AG09319 (cell line): Measurements from ENCODE around the gene NANS.
A peak's percentile ranks its signal among the peaks of the same experiment; 100 is the strongest.
"Not testable (repeated sequence)": the region's sequence is repeated elsewhere in the genome, so short reads cannot be mapped to it uniquely, and the experiment has no call there.

Experiments used
- DNase-seq: peaks from one replicate; pipeline ENCODE4 v3.0.0-alpha.2; 2010; ENCODE audit warnings: low read depth; ENCODE audit errors: extremely low read depth
- TF ChIP-seq, protein P1 (sequence below): IDR thresholded peaks from 2 replicates; pipeline ENCODE4 v1.5.1; 2011; ENCODE audit warnings: low read depth, mild to moderate bottlenecking, inconsistent platforms, low read length, moderate library complexity

Gene NANS

DNA sequence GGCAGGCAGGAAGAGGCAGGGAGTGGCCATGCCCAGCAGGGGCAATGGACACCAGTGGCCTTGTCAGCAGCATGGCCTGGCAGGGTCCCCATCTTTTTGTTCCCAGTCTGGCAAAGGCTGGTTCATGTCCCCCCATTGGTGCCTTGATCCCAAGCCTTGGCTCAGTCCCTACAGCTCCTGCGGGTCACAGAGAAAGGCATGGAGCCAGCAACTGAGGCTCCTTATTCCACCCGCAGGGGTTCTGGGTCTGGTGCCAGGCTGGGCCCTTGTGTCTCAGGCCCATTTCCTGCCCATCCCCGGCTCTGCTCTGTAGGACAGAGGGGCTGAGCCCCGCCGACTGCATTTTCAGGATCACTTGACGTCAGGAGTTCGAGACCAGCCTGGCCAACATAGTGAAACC is 48.5 kb downstream of the NANS start:
- no peak for DNase-seq
- TF ChIP-seq, protein P1, sequence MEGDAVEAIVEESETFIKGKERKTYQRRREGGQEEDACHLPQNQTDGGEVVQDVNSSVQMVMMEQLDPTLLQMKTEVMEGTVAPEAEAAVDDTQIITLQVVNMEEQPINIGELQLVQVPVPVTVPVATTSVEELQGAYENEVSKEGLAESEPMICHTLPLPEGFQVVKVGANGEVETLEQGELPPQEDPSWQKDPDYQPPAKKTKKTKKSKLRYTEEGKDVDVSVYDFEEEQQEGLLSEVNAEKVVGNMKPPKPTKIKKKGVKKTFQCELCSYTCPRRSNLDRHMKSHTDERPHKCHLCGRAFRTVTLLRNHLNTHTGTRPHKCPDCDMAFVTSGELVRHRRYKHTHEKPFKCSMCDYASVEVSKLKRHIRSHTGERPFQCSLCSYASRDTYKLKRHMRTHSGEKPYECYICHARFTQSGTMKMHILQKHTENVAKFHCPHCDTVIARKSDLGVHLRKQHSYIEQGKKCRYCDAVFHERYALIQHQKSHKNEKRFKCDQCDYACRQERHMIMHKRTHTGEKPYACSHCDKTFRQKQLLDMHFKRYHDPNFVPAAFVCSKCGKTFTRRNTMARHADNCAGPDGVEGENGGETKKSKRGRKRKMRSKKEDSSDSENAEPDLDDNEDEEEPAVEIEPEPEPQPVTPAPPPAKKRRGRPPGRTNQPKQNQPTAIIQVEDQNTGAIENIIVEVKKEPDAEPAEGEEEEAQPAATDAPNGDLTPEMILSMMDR, result no peak

GRCh38 chr9:98107926-98108325 is 51.4 kb downstream of the NANS start:
- no peak for DNase-seq

DNA sequence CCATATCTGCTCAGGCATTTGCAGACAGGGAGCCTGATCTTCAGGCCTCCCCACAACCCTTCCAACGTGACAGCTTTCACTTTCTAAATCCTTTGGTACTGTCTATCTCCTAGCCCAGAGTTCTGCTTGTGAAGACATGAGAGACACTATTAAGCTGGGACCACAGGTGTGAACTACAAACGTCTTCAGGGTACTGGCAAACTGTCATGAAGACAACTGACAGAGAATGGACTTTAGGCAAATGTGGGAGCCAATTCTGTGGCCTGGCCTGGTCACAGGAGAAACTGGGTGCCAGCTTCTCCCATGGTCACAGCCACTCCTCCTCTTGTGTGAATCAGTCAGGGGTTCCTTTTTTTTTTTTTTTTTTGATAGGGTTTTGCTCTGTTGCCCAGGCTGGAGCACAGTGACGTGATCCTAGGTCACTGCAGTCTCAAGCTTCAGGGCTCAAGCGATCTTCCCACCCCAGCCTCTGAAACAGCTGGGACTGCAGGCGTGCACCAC is 52.0 kb downstream of the NANS start:
- TF ChIP-seq, protein P1, result no peak
- DNase-seq, result no peak

More at GRCh38 chr9:98107926-98108325, 51.4 kb downstream of the NANS start:
- TF ChIP-seq, protein P1, result no peak

- DNase-seq, result no peak
These were observed 52.5 kb downstream of the NANS start for GRCh38 chr9:98109052-98109451.

GRCh38 chr9:98117097-98117496 is 60.6 kb downstream of the NANS start:
- not testable (repeated sequence) for DNase-seq

More at GRCh38 chr9:98109052-98109451, 52.5 kb downstream of the NANS start:
- TF ChIP-seq, protein P1, result no peak

DNA sequence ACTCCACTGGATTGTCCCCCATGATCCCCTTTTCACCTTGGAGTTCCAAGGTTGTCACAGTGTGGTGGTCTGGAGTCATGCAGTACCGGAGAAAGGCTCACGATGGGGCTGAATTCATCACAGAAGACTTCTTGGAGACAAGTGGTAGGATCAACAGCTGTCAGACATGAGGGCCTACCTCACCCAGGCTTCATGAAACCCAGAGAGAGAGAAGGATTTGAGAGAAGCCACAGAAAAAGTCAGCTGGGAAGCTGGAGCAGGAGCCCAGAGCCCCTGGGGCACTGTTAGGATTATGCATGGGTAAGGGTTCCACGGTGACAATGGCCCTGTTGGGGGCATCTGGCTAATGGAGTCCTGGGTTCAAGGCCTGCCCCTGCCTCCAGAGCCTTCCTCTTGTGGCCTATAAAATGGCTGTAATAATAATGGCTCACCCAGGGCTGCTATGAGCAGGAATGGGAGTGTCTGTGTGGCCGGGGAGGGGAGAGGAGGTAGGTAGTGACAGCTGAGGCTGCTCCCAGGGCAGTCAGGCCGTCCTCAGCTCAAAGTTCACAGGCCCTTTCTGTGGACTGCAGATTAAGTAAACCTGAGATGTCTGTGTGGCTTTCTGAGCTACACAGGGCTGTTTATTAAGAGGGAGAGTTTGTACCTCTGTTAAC is 61.6 kb downstream of the NANS start:
- TF ChIP-seq, protein P1, result peak; percentile 6
- DNase-seq, result no peak

GRCh38 chr9:98118640-98119601 is 62.4 kb downstream of the NANS start, which contains the start of gene TRIM14:
TSS of gene TRIM14 (minus strand) at chr9:98119222. CDS start at chr9:98119188, 34 bp downstream.
- DNase-seq, result peak; percentile 22
- TF ChIP-seq, protein P1, result peak; percentile 22
